ENCODE results near the gene SLC4A4.

The SLC4A4 gene

DNA sequence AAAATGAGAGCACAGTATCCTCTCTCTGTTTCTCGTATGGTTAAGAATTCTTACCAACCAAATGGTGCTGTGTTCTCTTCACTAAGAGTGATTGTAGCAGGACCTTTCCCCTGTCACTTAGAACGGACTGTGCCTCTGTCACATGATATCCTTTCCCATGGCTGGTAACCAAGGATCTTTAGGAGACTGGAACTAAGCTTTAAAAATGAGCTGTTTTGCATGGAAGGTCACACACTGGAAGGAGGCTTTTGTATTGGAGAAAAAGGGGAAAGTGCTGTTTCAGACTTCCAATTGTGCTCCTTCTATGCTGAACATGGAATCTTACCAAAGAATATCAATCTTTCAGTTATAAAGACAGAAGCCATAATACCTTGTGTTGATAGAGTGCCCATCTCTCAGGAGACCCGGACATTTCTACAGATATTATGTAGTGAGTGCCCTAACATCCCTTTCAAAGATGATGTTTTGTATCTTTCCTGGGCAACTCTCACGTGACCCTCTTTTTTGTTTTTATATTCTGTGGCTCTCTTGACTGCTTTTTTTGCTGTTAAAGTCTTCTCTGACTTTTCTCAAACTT lies 148.6 kb downstream of the SLC4A4 start:
- H3K9me3 ChIP-seq = no peaks in the 10 kb centered on the region
- H3K36me3 ChIP-seq = no peaks in the 10 kb centered on the region
- H3K4me1 ChIP-seq = peaks cover 0 to 9% (median 0%) of the 10 kb centered on the region in 4 donors
- peak overlapping the region; percentile 1 to 21 for H3K27ac ChIP-seq
- H3K27me3 ChIP-seq = no peaks in the 10 kb centered on the region
- no peak for DNase-seq
- H3K4me3 ChIP-seq = no peak overlapping the region
- TF ChIP-seq, protein P1, sequence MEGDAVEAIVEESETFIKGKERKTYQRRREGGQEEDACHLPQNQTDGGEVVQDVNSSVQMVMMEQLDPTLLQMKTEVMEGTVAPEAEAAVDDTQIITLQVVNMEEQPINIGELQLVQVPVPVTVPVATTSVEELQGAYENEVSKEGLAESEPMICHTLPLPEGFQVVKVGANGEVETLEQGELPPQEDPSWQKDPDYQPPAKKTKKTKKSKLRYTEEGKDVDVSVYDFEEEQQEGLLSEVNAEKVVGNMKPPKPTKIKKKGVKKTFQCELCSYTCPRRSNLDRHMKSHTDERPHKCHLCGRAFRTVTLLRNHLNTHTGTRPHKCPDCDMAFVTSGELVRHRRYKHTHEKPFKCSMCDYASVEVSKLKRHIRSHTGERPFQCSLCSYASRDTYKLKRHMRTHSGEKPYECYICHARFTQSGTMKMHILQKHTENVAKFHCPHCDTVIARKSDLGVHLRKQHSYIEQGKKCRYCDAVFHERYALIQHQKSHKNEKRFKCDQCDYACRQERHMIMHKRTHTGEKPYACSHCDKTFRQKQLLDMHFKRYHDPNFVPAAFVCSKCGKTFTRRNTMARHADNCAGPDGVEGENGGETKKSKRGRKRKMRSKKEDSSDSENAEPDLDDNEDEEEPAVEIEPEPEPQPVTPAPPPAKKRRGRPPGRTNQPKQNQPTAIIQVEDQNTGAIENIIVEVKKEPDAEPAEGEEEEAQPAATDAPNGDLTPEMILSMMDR (IDR thresholded peaks at IDR 0.05) = no peak
- intact Hi-C loops (cut with DNase I; ENCODE audit: low total_unique reads) = no loop called here

DNA sequence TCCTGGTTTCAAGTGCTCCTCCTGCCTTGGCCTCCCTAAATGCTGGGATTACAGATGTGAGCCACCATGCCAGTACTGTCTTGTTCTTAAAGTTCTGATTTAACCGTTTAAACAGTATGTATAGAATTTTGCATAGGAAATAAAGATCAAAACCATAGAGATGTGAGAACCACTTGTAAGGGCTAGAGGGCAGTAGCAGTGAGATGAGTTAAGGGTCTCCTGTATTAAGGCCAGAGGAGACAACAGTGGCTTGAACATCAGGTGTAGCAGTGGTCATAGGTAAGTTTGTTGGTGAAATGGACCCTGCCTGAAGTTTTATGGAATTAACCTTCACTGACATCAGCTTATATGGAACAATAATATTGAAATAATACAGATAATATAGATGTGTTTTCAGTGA lies 155.7 kb downstream of the SLC4A4 start:
- no peaks in the 10 kb centered on the region for H3K36me3 ChIP-seq
- intact Hi-C loops (cut with DNase I; ENCODE audit: low total_unique reads) = no loop called here
- no peak overlapping the region for H3K27ac ChIP-seq
- H3K9me3 ChIP-seq = no peaks in the 10 kb centered on the region
- no peak overlapping the region for H3K4me3 ChIP-seq
- TF ChIP-seq, protein P1 (IDR thresholded peaks at IDR 0.05) = no peak
- DNase-seq = no peak
- H3K4me1 ChIP-seq = no peaks in the 10 kb centered on the region
- no peaks in the 10 kb centered on the region for H3K27me3 ChIP-seq

DNA sequence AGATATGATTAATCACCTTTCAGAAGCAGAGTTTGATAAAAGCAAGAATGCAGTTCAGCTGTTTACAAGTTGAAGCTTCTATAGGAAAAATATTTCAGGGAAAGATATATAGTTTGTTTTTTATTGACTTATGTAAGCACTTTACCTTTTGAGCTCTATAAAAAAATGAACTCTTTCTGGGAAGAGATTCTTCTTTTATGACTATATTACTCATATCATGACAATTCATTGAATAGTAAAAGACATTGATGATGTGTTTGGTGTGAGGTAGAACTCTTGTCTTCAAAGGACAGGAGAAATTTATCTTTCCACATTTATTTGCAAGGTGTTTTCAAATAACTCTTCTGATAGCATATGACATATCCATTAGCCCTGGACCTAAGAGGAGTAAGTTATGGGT lies 156.6 kb downstream of the SLC4A4 start:
- intact Hi-C loops (cut with DNase I; ENCODE audit: low total_unique reads) = no loop called here
- no peaks in the 10 kb centered on the region for H3K36me3 ChIP-seq
- no peaks in the 10 kb centered on the region for H3K27me3 ChIP-seq
- DNase-seq = no peak
- H3K27ac ChIP-seq = no peak overlapping the region
- no peak overlapping the region for H3K4me3 ChIP-seq
- no peaks in the 10 kb centered on the region for H3K4me1 ChIP-seq
- TF ChIP-seq, protein P1 (IDR thresholded peaks at IDR 0.05) = no peak
- no peaks in the 10 kb centered on the region for H3K9me3 ChIP-seq

DNA sequence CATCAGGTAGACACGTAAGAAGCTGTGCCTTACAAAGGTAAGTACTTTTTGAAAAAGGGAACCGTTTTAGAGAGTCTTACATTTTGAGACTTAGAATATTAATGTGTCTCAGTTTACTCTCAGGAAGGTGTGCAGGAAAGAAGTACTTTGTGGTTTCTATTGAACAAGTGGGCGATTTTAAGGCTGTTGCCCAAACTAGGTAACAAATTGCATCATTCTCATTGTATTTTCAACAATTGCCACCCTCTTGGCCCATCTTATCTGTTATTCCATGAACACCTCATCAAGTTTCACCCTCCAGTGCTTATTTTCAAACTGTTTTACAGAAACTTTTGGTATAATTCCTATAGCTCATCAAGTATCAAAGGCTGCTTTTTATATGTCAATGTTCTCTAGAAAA lies 158.3 kb downstream of the SLC4A4 start:
- H3K36me3 ChIP-seq = no peaks in the 10 kb centered on the region
- no peak overlapping the region for H3K27ac ChIP-seq
- TF ChIP-seq, protein P1 (IDR thresholded peaks at IDR 0.05) = no peak
- H3K27me3 ChIP-seq = no peaks in the 10 kb centered on the region
- H3K4me1 ChIP-seq = no peaks in the 10 kb centered on the region
- DNase-seq = no peak
- intact Hi-C loops (cut with DNase I; ENCODE audit: low total_unique reads) = no loop called here
- H3K9me3 ChIP-seq = no peaks in the 10 kb centered on the region
- H3K4me3 ChIP-seq = no peak overlapping the region

DNA sequence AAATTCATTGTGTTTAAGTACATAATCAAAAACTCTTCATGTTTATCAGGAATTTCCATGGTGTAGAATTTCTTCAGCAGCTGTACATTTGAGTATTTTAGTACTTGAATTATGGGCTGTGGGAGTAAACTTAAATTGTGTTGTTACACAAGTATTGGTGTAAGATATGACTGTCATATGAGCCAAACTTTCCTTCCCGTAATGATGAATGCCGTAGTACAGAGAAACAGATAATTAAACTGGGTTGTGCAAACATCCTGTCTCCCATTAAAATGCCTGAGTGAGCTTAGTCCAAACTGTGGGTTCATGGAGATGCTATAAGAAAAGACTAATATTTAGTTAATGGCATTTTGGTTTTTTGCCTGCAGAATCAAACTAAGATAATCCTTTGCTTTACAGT lies 159.2 kb downstream of the SLC4A4 start:
- TF ChIP-seq, protein P1 (IDR thresholded peaks at IDR 0.05) = no peak
- Histone ChIP-seq H3K9me3 (no peaks in the 10 kb centered on the region), H3K27ac (no peak overlapping the region), H3K36me3 (no peaks in the 10 kb centered on the region), H3K4me1 (no peaks in the 10 kb centered on the region), H3K27me3 (no peaks in the 10 kb centered on the region), H3K4me3 (no peak overlapping the region)
- intact Hi-C loops (cut with DNase I; ENCODE audit: low total_unique reads) = no loop called here
- no peak for DNase-seq

DNA sequence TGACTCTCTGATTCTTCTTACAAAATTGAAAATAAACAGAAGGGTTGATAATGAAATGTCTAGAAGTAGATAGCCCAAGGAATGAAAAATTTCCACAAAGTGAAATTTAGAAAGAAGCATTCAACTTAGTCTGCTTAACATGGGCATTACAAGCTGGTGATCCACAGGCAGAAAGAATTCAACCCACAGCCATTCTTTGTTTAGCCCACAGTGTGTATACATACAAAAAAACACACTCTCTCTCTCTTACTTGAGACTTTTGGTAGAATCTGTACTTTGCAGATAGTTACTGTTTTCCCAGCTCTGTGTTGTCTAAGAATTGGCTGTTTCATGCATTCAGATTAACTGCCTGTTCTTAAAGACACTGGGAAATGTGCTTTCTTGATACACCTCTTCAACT lies 159.8 kb downstream of the SLC4A4 start:
- DNase-seq = no peak
- H3K4me1 ChIP-seq = no peaks in the 10 kb centered on the region
- TF ChIP-seq, protein P1 (IDR thresholded peaks at IDR 0.05) = no peak
- H3K9me3 ChIP-seq = no peaks in the 10 kb centered on the region
- no peak overlapping the region for H3K27ac ChIP-seq
- no peaks in the 10 kb centered on the region for H3K27me3 ChIP-seq
- no peaks in the 10 kb centered on the region for H3K36me3 ChIP-seq
- no peak overlapping the region for H3K4me3 ChIP-seq
- intact Hi-C loops (cut with DNase I; ENCODE audit: low total_unique reads) = no loop called here

Measured in tibial artery (tissue), 4 donors.